ENCODE measurements around the gene ILK.

Gene ILK

DNA sequence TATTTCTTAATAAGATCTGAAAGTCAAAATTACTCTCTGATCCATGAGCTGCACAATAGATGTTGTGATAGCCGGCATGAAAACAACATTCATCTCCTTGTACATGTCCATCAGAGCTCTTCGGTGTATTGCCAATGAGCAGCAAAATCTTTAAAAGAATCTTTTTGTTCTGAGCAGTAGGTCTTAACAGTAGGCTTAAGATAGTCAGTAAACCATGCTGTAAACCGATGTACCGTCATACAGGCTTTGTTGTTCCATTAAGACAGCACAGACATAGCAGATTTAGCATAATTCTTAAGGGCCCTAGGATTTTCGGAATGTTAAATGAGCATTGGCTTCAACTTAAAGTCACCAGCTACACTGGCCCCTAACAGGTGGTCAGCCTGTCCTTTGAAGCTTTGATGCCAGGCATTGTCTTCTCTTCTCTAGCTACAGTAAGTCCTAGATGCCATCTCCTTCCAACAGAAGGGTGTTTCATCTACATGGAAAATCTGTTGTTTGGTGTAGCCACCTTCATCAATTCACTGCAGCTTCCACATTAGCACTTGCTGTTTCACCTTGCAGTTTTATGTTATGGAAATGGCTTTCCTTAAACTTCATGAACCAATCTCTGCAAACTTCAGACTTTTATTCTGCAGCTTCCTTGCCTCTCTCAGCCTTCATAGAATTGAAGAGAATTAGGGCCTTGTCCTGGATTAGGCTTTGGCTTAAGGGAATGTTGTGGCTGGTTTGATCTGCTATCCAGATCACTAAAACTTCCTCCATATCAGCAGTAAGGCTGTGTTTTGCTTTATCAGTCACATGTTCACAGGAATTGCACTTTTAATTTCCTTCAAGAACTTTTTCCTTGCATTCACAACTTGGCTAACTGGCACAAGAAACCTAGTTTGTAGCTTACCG lies 28.5 kb upstream of the ILK start:
- FAIRE-seq, result no peak

DNA sequence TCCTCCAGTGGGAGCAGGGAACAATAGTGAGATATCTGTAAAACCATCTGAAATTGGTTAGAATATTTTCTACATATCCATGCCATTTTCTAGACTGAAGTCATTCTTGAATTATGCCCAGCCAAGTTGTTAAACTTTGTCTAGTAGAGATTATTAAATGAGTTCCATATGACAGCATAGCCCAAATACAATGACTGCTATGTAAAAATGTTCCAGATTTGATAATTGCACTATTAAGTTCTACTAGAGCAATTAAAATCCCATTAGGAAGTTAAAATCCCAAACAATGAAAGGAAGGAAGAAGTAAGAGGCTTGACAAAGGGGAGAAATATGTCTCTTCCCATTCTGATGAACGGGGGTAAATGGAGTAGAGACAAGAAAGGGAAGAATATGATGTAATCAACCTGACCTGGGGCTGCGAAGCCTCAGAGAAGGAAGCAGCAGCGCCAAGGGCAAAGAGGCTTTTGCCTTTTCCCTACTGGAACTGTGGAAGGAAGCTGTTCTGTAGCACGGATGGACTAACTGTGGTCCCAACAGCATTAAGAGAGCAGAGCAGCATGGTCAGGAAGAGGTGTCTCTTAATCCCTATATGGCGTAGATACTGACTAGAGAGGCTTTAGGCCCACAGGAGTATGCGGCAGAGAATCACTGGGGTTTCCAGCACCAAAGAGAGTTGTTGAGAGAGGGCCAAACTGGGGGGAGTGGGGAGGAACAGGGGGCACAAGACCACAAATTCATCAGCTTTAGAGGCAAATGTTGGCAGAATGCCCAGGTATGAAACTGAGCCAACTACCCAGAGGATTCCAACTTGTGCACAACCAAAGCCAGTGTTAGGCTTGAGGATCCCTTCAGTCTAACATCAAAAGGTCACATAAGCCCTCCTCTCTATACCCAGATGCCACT lies 26.9 kb upstream of the ILK start:
- no peak for FAIRE-seq

DNA sequence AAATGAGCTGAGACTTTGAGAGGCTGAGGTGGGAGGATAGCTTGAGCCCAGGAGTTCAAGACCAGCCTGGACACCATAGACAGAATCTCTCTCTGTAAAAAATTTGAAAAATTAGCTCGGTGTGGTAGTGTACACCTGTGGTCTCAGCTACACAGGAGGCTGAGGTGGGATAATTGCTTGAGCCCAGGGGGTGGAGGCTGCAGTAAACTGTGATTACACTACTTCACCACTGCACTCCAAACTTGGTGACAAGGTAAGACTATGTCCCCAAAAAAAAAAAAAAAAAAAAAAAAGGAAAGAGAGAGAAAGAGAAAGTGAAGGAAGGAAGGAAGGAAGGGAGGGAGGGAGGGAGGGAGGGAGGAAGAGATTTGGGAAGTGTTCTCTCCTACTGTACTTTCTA lies 25.4 kb upstream of the ILK start:
- no peak for FAIRE-seq

DNA sequence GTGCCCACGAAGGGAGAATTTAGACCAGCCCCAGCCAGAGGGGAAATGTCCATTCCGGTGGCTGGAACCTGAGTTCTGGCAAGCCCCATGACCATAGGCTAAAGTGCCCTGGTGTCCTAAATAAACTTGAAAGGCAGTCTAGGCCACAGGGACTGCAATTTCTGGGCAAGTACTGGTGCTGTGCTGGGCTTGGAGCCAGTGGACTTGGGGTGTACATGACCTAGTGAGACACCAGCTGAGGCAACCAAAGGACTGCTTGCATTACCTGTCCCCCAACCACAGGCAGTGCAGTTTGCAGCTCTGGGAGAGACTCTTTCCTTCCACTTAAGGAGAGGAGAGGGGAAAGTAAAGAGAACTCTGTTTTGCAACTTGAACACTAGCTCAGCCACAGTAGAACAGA lies 23.9 kb upstream of the ILK start:
- FAIRE-seq, result no peak

DNA sequence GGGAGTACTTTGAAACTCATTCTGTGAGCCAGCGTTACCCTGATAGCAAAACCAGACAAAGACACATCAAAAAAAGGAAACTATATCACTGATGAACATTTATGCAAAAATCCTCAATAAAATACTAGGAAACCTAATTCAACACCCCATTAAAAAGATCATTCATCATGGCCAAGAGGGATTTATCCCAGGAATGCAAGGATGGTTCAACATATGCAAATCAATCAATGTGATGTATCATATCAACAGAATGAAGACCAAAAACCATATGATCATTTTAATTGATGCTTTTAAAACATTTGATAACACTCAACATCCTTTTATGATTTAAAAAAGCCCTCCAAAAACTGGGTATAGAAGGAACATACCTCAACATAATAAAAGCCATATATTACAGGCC lies 20.0 kb upstream of the ILK start:
- no peak for FAIRE-seq

DNA sequence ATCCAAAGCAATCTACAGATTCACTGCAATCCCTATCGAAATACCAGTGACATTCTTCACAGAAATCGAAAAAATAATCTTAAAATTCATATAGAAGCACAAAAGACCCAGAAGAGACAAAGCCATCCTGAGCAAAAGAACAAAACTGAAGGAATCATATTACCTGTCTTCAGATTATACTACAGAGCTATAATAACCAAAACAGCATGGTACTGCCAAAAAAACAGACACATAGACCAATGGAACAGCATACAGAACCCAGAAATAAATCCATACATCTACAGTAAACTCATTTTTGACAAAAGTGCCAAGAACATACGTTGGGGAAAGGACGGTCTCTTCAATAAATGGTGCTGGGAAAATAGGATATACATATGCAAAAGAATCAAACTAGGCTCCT lies 19.0 kb upstream of the ILK start:
- no peak for FAIRE-seq

DNA sequence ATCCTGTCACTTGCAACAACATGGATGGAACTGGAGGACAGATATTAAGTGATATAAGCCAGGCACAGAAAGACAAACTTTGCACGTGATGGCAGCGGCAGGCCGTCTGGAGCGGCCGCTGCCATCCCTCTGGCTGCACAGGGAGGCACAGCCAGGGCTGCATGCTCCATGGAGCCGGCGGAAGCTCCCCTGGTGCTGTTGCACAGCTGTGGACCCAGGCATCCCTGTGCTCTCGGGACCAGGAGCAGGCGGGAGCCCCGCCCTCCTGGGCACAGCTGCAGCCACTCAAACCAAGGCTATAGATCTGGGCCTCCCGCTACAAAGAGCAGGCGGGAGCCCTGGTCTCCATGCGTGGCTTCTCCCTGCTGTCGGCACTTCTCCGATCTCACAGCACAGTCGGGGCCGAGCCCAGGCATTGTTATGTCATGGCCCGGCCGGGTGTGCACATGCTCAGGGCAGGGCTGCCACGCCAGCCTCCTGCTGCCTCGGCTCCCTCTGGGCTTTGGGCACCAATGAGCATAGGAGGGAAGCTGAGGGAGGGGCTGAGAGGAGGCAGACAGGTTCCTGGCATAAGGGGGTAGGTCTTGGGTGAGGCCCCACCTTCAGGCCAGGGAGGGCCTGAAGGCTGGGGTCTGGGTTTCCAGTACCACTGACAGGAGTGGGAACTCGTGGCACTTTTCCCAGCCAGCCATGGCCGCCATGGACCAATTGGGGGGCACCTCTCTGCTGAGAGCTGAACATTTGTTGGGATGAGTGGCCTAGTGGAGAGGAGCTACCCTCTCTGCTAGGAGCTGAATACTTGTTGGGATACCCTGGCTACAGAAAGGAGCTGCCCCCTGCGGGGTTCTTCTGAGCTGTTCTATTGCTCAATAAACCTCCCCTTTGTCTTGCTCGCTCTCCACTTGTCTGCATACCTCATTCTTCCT lies 16.9 kb upstream of the ILK start:
- no peak for FAIRE-seq

DNA sequence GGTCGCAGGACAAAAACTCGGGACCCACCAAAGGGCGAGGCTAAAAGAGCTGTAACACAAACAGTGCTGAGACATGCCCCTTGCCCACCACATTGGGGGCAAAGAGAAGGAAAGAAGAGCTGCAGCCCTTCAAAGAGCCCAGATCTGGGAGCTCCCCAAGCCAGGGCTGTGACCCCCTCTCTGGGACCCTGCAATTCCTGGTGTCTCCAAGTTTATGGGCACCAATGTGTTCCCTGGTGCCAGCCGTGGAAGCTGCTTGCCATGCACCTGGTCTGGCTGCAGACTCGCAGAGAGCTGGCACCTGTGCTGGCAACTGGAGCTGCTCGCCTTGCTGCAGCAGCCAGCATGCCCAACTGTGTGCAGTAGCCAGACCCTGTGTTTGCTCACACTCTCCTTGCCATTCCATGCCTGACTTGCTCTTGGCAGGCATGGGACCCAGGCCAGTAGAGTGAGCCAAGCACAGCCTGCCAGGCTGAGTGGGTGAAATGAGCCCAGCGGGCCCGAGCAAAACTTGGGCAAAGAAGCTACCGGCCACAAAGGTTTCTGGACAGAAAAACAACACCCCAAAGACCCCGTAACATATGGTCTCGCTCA lies 16.1 kb upstream of the ILK start:
- no peak for FAIRE-seq

DNA sequence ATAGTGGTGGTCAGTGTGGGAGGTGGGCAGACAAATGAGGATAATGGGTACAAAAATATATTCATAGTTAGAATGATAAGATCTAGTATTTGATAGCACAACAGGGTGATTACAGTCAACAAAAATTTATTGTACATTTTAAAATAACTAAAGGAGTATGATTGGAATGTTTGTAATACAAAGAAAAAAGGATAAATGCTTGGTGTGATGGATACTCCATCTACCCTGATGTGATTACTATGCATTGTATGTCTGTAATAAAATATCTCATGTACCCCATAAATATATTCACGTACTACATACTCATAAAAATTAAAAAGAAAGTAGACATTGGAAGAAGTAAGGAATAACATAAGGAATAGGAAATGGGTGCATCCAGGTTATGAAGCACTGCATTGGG lies 15.6 kb upstream of the ILK start:
- FAIRE-seq, result no peak

DNA sequence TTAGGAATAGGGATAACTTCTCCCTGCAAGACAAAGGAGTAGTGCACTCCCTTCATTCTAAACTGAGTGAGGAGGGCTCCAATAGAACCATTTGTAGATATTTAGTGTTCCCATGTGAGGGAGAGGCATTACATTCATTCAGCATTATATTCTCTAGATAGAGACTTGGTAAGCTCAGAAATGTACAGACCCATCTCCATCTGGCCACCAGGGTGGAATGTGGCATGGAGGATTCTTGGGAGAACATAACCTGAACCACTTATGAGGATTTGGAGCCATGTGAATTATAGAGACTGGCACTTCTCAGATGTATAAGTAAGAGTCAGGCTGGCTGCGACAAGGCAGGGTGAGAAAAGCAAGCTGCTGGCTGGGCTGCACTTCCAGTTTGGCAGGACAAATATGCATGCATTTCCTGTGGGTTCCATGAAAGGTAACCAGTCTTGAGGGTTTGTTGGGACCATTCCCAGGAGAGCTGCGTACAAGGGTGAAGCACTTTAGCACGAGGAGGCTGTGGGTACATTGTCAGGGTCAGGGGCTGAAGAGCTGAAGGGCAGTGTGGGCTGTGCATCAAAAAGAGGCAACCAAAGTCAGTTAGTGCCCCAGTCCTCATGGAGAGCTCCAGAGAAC lies 9.3 kb upstream of the ILK start:
- no peak for FAIRE-seq

DNA sequence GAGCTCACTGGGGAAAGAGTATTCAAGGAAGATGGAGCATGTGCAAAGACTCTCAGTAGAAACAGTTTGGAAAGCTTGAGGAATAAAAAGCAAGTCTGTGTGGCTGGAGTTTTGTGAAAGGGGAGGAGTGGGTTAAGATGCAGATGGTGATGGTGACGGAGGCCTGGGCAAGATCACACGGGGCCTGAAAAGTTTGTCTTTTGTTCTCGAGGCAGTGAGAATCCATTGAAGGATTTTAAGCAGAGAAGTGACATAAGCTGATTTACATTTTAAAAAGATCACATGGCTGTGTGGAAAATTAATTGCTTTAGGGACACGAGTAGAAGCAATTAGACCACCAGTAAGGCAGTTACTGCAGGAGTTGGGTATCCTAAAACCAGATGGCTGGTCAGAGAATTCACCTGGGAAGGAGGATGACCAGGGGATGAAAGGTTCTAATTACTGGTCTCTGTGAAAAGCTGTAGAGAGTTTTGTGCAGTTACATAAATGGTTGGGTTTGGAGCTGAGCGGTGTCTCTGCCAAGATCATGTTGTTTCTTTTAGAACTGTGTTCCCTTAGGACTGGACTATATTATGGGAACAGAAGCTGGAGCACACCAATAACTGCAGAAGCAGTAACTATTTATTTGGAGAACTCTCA lies 7.2 kb upstream of the ILK start:
- no peak for FAIRE-seq

DNA sequence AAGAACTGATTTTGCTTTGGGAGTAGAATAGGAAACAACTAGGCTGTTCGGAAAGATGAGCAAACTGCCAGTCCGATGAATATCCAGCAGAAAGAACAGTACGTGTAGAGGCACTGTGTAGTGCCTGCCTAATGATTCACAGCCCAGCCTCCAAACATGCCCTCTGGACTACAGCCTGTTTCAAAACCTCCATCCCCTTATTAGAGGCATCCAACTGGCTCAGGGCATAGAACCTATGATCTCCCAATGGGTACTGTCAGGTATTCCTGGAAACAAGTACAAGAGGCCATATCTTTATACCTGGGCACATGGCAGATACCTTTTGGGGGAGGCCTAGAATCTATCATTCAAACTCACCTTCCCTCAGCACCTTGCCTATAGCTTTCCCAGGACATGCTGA lies 5.0 kb upstream of the ILK start:
- no peak for FAIRE-seq

DNA sequence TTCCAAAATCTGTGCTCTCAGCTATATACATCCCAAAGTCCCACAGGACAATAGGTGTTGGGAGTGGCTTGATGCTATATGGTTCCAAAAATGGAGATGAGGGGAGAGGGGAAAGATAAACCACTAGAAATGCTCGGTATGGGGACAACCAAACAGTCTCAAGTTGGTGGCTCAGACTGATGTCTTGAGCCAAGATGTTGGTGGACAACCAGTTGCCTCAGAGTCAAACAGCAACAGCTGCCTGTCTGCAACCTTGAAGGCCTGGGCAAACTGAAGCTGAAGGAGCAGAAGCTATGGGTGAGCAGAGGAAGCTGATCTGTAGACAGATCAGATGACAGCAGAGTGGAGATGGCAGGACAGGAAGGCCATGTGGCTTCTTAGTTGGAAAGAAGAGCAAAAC lies 4.1 kb upstream of the ILK start:
- no peak for FAIRE-seq

DNA sequence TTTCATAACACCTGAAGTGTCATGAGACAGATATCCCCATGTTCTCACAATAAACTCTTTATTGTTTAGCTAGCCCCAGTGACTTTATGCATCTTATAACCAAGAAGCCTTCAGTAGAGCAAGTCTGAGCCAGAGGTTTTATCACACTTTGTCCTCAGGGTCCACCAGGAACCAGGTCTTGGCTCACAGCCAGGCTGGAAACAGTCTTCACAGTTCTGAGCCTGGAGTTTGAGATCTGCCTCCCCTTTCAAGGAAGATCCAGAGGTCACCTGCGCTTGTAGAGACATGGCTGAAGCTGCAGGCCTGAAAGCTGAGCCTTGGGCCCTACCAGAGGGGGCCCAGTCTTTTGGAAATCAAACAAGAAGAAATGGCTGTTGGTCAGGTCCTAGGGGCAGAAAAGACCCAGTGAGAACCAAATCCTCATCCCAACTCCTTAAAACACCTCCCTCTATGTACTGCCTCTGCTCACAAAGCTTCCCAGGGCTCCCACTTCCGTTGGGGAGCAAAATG lies 3.6 kb upstream of the ILK start:
- no peak for FAIRE-seq

DNA sequence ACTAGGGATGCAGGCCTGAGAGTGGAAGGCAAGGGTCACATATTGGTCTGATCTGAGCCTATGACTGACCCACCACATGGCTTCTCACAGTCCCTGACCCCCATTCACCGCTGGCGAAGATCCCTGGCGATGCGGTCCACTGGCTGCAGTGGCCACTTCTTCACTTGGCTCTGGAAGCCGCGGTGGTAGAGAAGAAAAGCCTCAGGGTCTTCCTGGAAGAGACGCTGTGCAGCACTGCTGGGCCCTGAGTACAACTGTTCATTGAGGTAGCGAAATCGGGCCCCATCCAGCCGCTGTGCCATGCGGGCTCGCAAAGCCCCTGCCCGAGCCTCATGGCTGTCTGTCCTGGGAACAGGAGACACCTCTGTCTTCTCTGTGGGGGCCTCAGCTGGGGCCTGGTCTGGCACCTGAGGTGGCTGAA lies 2.5 kb upstream of the ILK start:
- no peak for FAIRE-seq

DNA sequence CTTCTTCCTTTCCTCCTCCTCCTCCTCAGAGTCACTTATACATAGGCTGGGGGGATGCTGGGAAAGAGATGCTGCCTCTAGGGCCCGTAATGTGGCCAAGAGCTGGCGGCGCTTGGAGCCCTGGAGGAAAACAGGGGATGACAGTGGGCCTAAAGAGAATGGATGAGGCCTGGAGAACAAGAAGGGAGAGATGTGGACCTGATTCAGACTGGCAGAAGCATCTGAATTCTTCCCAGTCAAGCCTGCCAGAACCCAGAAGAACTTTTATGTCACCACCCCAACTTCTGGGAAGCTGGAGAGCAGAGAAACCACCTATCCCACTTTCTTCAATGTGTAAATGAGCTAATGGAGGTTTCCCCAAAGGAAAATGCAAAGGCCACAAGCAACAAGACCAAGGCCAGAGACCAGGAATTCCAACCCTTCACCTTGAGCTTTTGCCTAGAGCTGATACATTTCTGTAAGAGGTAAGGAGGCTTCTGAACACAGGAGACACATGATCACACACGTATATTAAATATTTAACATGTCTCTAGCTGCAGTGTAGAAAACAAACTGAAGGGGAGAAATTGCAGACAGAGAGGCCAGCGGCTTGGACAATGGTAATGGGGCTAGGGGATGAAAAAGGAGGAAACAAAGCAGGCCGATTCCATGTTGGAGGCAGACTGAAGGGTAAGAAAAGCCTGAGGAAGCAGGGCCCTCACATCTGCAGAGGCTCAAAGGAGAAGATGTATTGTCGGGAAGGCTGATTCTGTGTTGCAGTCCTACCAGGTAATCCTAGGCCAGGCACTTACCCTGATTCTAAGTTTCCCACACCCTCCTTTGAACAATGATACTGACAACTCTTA lies 1.3 kb upstream of the ILK start:
- no peak for FAIRE-seq

DNA sequence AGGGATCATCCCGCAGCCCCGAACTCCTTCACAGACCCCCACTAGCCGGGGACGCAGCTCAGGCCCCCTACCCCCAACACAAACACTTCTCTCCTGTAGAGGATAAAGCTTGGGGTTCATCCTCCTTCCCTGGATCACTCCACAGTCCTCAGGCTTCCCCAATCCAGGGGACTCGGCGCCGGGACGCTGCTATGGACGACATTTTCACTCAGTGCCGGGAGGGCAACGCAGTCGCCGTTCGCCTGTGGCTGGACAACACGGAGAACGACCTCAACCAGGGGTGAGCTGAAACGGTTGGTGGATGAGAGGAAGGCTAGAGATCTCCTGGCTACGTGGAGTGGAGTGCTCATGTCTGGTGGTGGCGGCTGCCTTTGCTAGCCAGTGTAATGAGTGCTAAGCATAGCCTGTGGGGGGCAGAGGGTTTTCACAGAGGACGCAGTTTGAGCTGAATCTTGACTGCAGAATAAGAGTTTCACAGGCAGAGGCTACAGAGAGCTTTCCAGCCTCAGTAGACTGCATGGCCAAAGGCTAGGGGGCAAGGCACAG lies 580 bp downstream of the ILK start:
- no peak for FAIRE-seq

DNA sequence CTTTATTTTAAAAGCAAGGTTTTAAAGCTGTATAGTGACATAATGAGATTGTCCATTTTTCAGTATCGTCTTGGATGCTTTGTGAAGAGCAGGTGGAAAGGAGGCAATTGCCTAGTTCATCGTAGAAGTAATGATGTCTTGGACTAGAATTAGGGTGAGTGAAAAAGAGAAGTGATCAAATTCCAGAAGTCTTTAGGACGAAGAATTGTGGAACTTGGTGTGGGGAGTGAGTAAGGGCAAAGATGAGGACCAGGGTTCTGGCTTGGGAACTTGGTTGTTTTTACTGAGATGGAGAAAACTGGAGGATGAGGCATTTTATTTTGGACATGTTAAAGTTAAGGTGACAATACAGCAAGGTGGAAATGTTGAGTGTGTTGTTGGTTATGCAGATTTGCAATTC lies 1.2 kb downstream of the ILK start:
- no peak for FAIRE-seq

DNA sequence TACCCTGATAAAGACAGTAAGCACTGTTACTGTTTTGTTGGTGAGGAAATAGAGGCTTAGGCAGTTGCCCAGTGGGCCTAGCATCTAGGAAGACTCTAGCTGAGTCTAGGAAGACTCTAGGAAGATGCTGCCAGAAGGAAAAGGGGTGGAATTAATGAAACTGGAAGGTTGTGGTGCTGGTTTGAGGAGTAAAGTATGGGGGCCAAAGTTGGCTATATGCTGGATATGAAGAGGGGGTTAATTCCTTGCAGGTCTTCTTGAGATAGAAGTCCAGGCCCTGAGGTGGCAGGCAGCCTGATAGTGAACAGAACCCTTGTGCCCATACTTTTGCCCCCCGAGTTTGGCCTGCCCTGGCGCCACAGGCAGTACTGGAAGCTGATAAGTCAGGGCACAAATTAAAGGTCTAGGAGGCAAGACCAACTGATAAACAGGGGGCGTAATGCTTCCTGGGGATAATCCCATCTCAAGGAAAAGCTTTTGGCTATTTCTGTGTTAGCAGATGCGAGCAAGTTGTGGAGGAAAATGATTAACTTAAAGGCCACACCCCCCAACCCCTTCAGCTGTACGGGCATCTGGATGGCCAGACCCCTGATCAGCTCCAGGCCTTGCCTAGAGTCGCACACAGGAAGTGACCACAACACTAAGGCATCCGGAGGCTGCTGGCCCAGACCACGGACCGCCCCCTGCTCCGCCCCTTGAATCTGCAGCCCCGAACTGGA lies 3.1 kb downstream of the ILK start:
- FAIRE-seq, result peak; percentile 89
